GM19395 (cell line): ENCODE data around the gene PLEKHF1.

Experiments
- ATAC-seq: cut with Tn5 transposase; IDR thresholded peaks from one replicate; pipeline ENCODE4 v1.9.1; 2021; ENCODE audit warnings: mild to moderate bottlenecking, moderate library complexity; ENCODE audit not compliant: unreplicated experiment

Gene PLEKHF1

DNA sequence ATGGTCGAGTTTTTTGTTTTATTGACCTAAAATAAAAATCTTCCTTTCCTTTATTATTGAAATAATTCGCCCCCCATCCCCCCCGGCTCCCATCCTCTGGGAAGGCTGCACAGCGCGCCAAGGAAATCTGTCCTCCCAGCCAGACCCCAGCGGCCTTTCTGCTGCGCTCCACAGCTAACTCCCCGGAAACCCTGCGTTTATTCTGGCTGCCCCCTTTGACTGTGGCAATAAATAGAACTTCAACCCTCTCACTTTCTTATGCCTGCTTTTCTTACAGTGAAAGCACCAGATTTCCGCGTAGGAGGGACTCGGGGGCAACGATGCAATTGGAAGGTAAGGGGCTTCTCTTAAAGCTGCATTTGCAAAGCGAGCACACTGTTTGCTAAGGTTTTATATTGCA, 59.5 kb downstream of the PLEKHF1 start:
- ATAC-seq, result no peak
